ENCODE measurements around the gene ITLN1.
"Not testable (repeated sequence)": the region's sequence is repeated elsewhere in the genome, so short reads cannot be mapped to it uniquely, and the experiment has no call there.

DNA sequence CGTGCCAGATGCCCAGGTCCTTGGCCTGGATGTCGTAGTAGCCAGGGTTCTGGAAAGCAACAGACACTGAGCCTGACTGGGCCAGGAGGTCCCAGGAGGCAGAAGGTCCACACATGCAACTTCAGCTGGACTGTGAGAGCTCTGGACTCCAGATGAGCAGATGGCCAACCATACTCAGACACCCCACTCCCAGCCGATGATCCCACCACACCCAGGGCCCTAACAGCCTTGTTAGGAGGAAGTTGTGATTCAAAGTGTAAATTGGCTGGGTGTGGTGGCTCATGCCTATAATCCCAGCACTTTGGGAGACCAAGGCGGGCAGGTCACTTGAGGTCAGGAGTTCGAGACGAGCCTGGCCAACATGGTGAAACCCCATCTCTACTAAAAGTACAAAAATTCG, 3.7 kb downstream of the ITLN1 start:
- TF ChIP-seq, protein P1, sequence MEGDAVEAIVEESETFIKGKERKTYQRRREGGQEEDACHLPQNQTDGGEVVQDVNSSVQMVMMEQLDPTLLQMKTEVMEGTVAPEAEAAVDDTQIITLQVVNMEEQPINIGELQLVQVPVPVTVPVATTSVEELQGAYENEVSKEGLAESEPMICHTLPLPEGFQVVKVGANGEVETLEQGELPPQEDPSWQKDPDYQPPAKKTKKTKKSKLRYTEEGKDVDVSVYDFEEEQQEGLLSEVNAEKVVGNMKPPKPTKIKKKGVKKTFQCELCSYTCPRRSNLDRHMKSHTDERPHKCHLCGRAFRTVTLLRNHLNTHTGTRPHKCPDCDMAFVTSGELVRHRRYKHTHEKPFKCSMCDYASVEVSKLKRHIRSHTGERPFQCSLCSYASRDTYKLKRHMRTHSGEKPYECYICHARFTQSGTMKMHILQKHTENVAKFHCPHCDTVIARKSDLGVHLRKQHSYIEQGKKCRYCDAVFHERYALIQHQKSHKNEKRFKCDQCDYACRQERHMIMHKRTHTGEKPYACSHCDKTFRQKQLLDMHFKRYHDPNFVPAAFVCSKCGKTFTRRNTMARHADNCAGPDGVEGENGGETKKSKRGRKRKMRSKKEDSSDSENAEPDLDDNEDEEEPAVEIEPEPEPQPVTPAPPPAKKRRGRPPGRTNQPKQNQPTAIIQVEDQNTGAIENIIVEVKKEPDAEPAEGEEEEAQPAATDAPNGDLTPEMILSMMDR (optimal IDR thresholded peaks at IDR 0.05 in 1 of 3, IDR thresholded peaks at IDR 0.05 in 1 of 3, conservative IDR thresholded peaks at IDR 0.05 in 1 of 3; ENCODE audit: extremely low read depth in 1 of 3, insufficient read depth in 2 of 3, low read length in 3 of 3), result not testable (repeated sequence)
- not testable (repeated sequence) for TF ChIP-seq EZH2 (IDR thresholded peaks at IDR 0.05; ENCODE audit: low read length)

Measured in keratinocyte (primary cell).